Cardiac muscle cell (in vitro differentiated cells and primary cell): Measurements from ENCODE around the gene ITSN1. TPM values are rescaled to one million over a fixed set of nuclear protein-coding genes. Genes with fewer than 3 reads are reported as not detected.
"Not testable (repeated sequence)": the region's sequence is repeated elsewhere in the genome, so short reads cannot be mapped to it uniquely, and the experiment has no call there.

Source experiments
- DNase-seq, 2 donors: peaks; one replicate each; pipeline versions ENCODE4 v3.0.0 to v3.0.0-alpha.2; 2010 to 2017; ENCODE audit warnings: low read depth in 1 of 2, low spot score in 1 of 2
- H3K27ac ChIP-seq: fragments of 200-600 bp; sonication (generic); 2 replicates; pipeline ENCODE4 v1.5.1; 2016
- H3K27me3 ChIP-seq: fragments of 200-600 bp; sonication (generic); 2 replicates; pipeline ENCODE4 v1.6.0; 2016; ENCODE audit warnings: control low read depth
- H3K36me3 ChIP-seq: fragments of 200-600 bp; sonication (generic); 2 replicates; pipeline ENCODE4 v1.5.1; 2016; ENCODE audit warnings: control low read depth
- H3K4me1 ChIP-seq: fragments of 200-600 bp; sonication (generic); 2 replicates; pipeline ENCODE4 v1.8.1; 2017; ENCODE audit warnings: low read depth, mild to moderate bottlenecking, mixed run types
- H3K4me3 ChIP-seq: fragments of 200-600 bp; sonication (generic); 2 replicates; pipeline ENCODE4 v1.5.1; 2016; ENCODE audit warnings: mild to moderate bottlenecking
- H3K9me3 ChIP-seq: fragments of 200-600 bp; sonication (generic); 2 replicates; pipeline ENCODE4 v1.5.1; 2017; ENCODE audit warnings: low read depth, mild to moderate bottlenecking, control low read depth
- CTCF ChIP-seq: IDR thresholded peaks from 2 replicates; pipeline ENCODE4 v1.5.1; 2012; ENCODE audit warnings: low read depth, mild to moderate bottlenecking, low read length
- polyA plus RNA-seq: library from polyadenylated mRNA; unstranded; fragments of >200 nt; fragmentation: Nextera tagmentation; extraction: Ambion mirVana; gene quantifications from 2 replicates; pipeline ENCODE4 v1.2.1, GENCODE V29; 2016
- total RNA-seq: library from RNA; depleted of rRNA; stranded (reverse); fragments of >200 nt; gene quantifications from 2 replicates; pipeline ENCODE4 v1.2.3, GENCODE V29; 2016

ITSN1 gene
- total RNA-seq (125 and 139 TPM in 2 replicates), polyA plus RNA-seq (90.9 and 92.4 TPM in 2 replicates)

GRCh38 chr21:33642027-33642895 lies at the start of gene ITSN1:
Gene ITSN1, plus strand, starts transcription at chr21:33642501. Its CDS starts 76,328 bp downstream, at chr21:33718829.
- DNase-seq: peak; percentile 99 to 100
- TF ChIP-seq CTCF: no peak
- Histone ChIP-seq H3K4me1 (peaks cover 18% of the 10 kb centered on the region), H3K27me3 (no peaks in the 10 kb centered on the region), H3K9me3 (no peaks in the 10 kb centered on the region), H3K36me3 (no peaks in the 10 kb centered on the region), H3K27ac (peak within 1 kb of the TSS; percentile 85), H3K4me3 (peak within 1 kb of the TSS; percentile 66)

GRCh38 chr21:33598051-33598450 lies 44.2 kb upstream of the ITSN1 start:
- Histone ChIP-seq H3K4me1 (no peaks in the 10 kb centered on the region), H3K27ac (no peak overlapping the region), H3K27me3 (no peaks in the 10 kb centered on the region), H3K9me3 (no peaks in the 10 kb centered on the region), H3K36me3 (peaks cover 58% of the 10 kb centered on the region), H3K4me3 (no peak overlapping the region)
- TF ChIP-seq CTCF: no peak
- no peak for DNase-seq

- Histone ChIP-seq H3K27me3 (no peaks in the 10 kb centered on the region), H3K9me3 (no peaks in the 10 kb centered on the region), H3K36me3 (peaks cover 30% of the 10 kb centered on the region), H3K4me3 (no peak overlapping the region), H3K4me1 (no peaks in the 10 kb centered on the region), H3K27ac (peak overlapping the region; percentile 19)
- peak in 1 of 2 donors; percentile 72 for DNase-seq
- no peak for TF ChIP-seq CTCF
Measured at GRCh38 chr21:33608559-33608958, 33.7 kb upstream of the ITSN1 start.

GRCh38 chr21:33611006-33611744 lies 31.1 kb upstream of the ITSN1 start:
- Histone ChIP-seq H3K27me3 (no peaks in the 10 kb centered on the region), H3K4me1 (no peaks in the 10 kb centered on the region), H3K27ac (no peak overlapping the region), H3K36me3 (peaks cover 31% of the 10 kb centered on the region), H3K4me3 (no peak overlapping the region), H3K9me3 (no peaks in the 10 kb centered on the region)
- no peak for DNase-seq
- TF ChIP-seq CTCF: no peak

GRCh38 chr21:33617565-33617964 lies 24.7 kb upstream of the ITSN1 start:
- peaks cover 33% of the 10 kb centered on the region for H3K36me3 ChIP-seq
- H3K27me3 ChIP-seq, H3K27ac ChIP-seq, H3K4me3 ChIP-seq, H3K9me3 ChIP-seq, H3K4me1 ChIP-seq, DNase-seq: not testable (repeated sequence)

GRCh38 chr21:33618407-33618806 lies 23.9 kb upstream of the ITSN1 start:
- no peak for TF ChIP-seq CTCF
- DNase-seq: no peak

More at GRCh38 chr21:33618407-33618806, 23.9 kb upstream of the ITSN1 start:
- Histone ChIP-seq H3K36me3 (peaks cover 29% of the 10 kb centered on the region), H3K4me1 (no peaks in the 10 kb centered on the region), H3K4me3 (no peak overlapping the region), H3K27ac (no peak overlapping the region), H3K27me3 (no peaks in the 10 kb centered on the region), H3K9me3 (no peaks in the 10 kb centered on the region)
